ENCODE results near the gene CD1C. TPM values are rescaled to one million over a fixed set of nuclear protein-coding genes. Genes with fewer than 3 reads are reported as not detected.

CD1C gene
- total and polyA plus RNA-seq, 2 experiments from 2014 or later: not detected

DNA sequence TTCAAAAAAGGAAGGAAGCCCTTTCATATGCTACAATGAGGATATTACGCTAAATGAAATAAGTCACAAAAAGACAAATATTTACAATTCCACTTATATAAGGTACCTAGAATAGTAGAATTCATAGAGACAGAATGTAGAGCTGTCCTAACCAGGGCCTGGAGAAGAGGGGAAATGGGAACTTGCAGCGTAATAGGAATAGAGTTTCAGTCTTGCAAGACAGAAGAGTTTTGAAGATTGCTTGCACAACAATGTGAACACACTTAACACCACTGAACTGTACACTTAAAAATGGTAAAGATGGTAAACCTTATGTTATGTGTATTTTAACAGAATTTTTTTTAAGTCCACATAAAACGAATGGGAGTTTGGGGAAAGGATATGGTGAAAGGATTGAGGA lies 38.7 kb downstream of the CD1C start:
- no peaks in the 10 kb centered on the region for H4K20me1 ChIP-seq (ENCODE audit: insufficient read depth, poor library complexity, severe bottlenecking)
- H3K27ac ChIP-seq: no peak overlapping the region
- H2AFZ ChIP-seq: no peak overlapping the region
- no peaks in the 10 kb centered on the region for H3K9me2 ChIP-seq (replicated peaks; ENCODE audit: insufficient read depth)
- H3K4me1 ChIP-seq (ENCODE audit: insufficient read depth): no peaks in the 10 kb centered on the region
- H3K79me2 ChIP-seq: no peaks in the 10 kb centered on the region
- TF ChIP-seq EZH2 (IDR thresholded peaks at IDR 0.05; ENCODE audit: borderline replicate concordance): no peak
- TF ChIP-seq CTCF (IDR thresholded peaks at IDR 0.05; ENCODE audit: poor library complexity): no peak
- TF ChIP-seq EZH2phosphoT487 (IDR thresholded peaks at IDR 0.05; ENCODE audit: low read depth, severe bottlenecking, unreplicated experiment): no peak
- no peak for DNase-seq (ENCODE audit: low spot score)
- no peaks in the 10 kb centered on the region for H3K36me3 ChIP-seq (replicated peaks; ENCODE audit: insufficient read depth, low read depth)
- WGBS (ENCODE audit: low lambda C conversion rate, missing lambda C conversion rate): 88% methylated on average over 3 of the region's 3 CpGs
- H3K4me2 ChIP-seq: no peak overlapping the region
- H3K9me3 ChIP-seq (ENCODE audit: low read depth): no peaks in the 10 kb centered on the region
- H3K4me3 ChIP-seq: no peak overlapping the region
- no peaks in the 10 kb centered on the region for H3K27me3 ChIP-seq

DNA sequence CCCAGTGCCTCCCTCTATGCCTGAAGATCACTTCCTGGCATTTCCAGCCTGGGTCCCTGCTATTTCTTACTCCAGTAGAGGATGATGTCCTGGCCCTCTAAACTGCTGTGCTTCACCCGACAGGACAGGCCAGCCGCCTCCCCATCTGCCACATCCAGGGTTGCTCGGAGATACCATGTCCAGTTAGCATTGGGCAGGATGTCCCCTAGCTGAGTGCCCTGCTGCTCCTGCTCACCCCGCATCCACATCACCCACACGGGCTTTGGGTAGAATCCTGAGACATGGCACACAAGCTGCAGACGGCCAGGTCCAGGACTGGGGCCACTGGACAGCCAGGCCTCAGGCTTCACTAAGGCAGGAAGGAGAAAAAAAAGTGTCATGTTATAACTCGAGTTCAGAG lies 39.6 kb downstream of the CD1C start:
- TF ChIP-seq EZH2 (IDR thresholded peaks at IDR 0.05; ENCODE audit: borderline replicate concordance) (no peak), CTCF (IDR thresholded peaks at IDR 0.05; ENCODE audit: poor library complexity) (no peak), EZH2phosphoT487 (IDR thresholded peaks at IDR 0.05; ENCODE audit: low read depth, severe bottlenecking, unreplicated experiment) (no peak)
- Histone ChIP-seq H2AFZ (no peak overlapping the region), H3K9me2 (replicated peaks; ENCODE audit: insufficient read depth) (no peaks in the 10 kb centered on the region), H3K9me3 (ENCODE audit: low read depth) (no peaks in the 10 kb centered on the region), H3K4me2 (no peak overlapping the region), H4K20me1 (ENCODE audit: insufficient read depth, poor library complexity, severe bottlenecking) (no peaks in the 10 kb centered on the region), H3K27ac (no peak overlapping the region), H3K4me1 (ENCODE audit: insufficient read depth) (no peaks in the 10 kb centered on the region), H3K27me3 (no peaks in the 10 kb centered on the region), H3K79me2 (no peaks in the 10 kb centered on the region), H3K4me3 (no peak overlapping the region), H3K36me3 (replicated peaks; ENCODE audit: insufficient read depth, low read depth) (no peaks in the 10 kb centered on the region)
- WGBS (ENCODE audit: low lambda C conversion rate, missing lambda C conversion rate): 90% methylated on average over 7 of the region's 7 CpGs
- no peak for DNase-seq (ENCODE audit: low spot score)

- H3K79me2 ChIP-seq: no peaks in the 10 kb centered on the region
- H3K36me3 ChIP-seq (replicated peaks; ENCODE audit: insufficient read depth, low read depth): no peaks in the 10 kb centered on the region
- no peaks in the 10 kb centered on the region for H3K27me3 ChIP-seq
These were observed 40.0 kb downstream of the CD1C start for GRCh38 chr1:158329733-158330132.

More at GRCh38 chr1:158329733-158330132, 40.0 kb downstream of the CD1C start:
- no peaks in the 10 kb centered on the region for H3K4me1 ChIP-seq (ENCODE audit: insufficient read depth)
- H3K4me2 ChIP-seq: no peak overlapping the region
- no peak overlapping the region for H2AFZ ChIP-seq
- no peak overlapping the region for H3K4me3 ChIP-seq
- H3K9me3 ChIP-seq (ENCODE audit: low read depth): no peaks in the 10 kb centered on the region
- H3K9me2 ChIP-seq (replicated peaks; ENCODE audit: insufficient read depth): no peaks in the 10 kb centered on the region
- 96% methylated on average over 3 of the region's 3 CpGs for WGBS (ENCODE audit: low lambda C conversion rate, missing lambda C conversion rate)
- H3K27ac ChIP-seq: no peak overlapping the region
- no peak for DNase-seq (ENCODE audit: low spot score)
- H4K20me1 ChIP-seq (ENCODE audit: insufficient read depth, poor library complexity, severe bottlenecking): no peaks in the 10 kb centered on the region
- TF ChIP-seq CTCF (IDR thresholded peaks at IDR 0.05; ENCODE audit: poor library complexity) (no peak), EZH2phosphoT487 (IDR thresholded peaks at IDR 0.05; ENCODE audit: low read depth, severe bottlenecking, unreplicated experiment) (no peak), EZH2 (IDR thresholded peaks at IDR 0.05; ENCODE audit: borderline replicate concordance) (no peak)

All from hepatocyte (in vitro differentiated cells).